Measurements from ENCODE around the gene PTGR2. TPM values are rescaled to one million over a fixed set of nuclear protein-coding genes. Genes with fewer than 3 reads are reported as not detected.

Gene PTGR2
- total and polyA plus RNA-seq, 2 of the 8 experiments (the other 6 are each of a cell fraction or from before 2014, with no cell fraction given) = 6.0 to 17.5 TPM

- TF ChIP-seq RFX5 (IDR thresholded peaks at IDR 0.05; ENCODE audit: borderline replicate concordance, low read depth, low read length) = no peak
These were observed 27.1 kb upstream of the PTGR2 start (continued) for GRCh38 chr14:73824536-73824935.
